GM23248 (cell line): ENCODE results near the gene FGF21.

Experiments used
- EZH2 ChIP-seq: fragments of 200-600 bp; sonication (generic); IDR thresholded peaks from 2 replicates; pipeline ENCODE4 v1.6.1; 2018; ENCODE audit warnings: antibody characterized with exemption, mild to moderate bottlenecking; ENCODE audit not compliant: insufficient read depth, poor library complexity, severe bottlenecking
- EZH2phosphoT487 ChIP-seq: fragments of 200-600 bp; sonication (generic); IDR thresholded peaks from 2 replicates; pipeline ENCODE4 v1.6.1; 2018; ENCODE audit warnings: antibody characterized with exemption, moderate library complexity, mild to moderate bottlenecking, low read depth; ENCODE audit not compliant: insufficient read depth

- no peak for TF ChIP-seq EZH2
- no peak for TF ChIP-seq EZH2phosphoT487
These were observed 37.9 kb downstream of the FGF21 start for GRCh38 chr19:48793271-48793670.
